HG03575 (cell line): Measurements from ENCODE around the gene DUSP6.
"Not testable (repeated sequence)": the region's sequence is repeated elsewhere in the genome, so short reads cannot be mapped to it uniquely, and the experiment has no call there.

Experiments
- ATAC-seq: cut with Tn5 transposase; IDR thresholded peaks from one replicate; pipeline ENCODE4 v1.9.1; 2021; ENCODE audit not compliant: unreplicated experiment, insufficient number of reproducible peaks, low FRiP score; ENCODE audit errors: extremely low read depth

Gene DUSP6

GRCh38 chr12:89343127-89343526 lies 9.2 kb downstream of the DUSP6 start:
- no peak for ATAC-seq

DNA sequence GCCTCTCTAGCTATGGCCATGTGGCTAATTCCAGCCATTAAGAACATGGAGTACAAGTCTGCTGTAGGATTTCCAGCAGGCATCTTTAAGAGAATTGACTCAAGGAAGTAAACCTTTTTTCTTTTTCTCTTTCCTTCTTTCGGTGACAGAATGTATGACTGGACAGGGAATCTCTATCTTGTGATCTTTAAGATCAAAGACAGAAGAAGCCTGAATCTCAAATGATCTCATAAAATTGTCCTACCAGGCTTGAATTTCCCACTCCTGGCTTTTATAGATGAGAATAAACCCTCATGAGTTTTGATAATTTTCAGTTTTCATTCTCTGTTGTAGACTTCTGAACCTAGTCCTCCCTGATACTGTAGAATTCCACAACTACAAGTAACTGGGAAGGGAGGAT lies 11.4 kb downstream of the DUSP6 start:
- ATAC-seq, result no peak

GRCh38 chr12:89339526-89339925 lies 12.8 kb downstream of the DUSP6 start:
- ATAC-seq, result no peak

DNA sequence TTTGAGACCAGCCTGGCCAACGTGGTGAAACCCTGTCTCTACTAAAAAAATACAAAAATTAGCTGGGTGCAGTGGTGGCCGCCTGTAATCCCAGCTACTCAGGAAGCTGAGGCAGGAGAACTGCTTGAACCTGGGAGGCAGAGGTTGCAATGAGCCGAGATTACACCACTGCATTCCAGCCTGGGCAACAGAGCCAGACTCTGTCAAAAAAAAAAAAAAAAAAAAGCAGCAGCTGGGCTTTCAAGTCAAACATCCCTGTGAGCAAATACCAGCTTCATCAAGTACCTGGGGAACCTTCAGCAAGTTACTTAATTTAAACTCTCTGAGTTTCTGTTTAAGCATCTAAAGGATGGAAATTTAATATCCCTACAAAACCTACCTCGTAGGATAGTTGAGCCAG lies 15.2 kb downstream of the DUSP6 start:
- not testable (repeated sequence) for ATAC-seq

- ATAC-seq, result no peak
Observed at GRCh38 chr12:89335452-89336244, 16.7 kb downstream of the DUSP6 start.

DNA sequence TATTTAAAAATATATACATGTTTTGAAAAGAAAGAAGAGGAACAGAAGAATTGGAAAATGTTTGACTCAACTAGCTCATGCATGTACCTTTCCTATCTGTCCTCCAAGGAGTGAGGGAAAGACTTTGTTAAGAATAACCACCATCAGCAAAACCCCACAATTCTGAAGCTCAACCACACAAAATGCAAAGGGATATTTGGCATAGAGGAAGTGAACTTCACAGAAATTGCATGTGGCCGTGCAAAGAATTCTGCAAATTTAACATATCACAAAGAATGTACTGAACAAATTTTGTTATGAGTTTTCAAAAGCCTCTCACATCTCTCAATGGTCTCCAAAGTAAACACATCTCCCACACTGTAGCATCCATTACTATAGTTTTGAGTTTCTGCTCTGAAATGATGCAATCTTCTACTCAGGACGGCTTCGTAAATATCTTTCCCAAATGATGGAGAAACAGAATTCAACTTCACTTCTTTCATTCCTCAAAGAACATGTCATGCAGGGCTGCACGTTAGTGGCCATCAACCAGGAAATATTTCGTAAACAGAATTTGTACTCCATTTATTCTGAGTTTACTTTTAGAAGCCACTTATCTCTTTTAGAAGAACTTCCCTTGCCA lies 17.6 kb downstream of the DUSP6 start:
- ATAC-seq, result no peak

GRCh38 chr12:89333564-89334252 lies 18.6 kb downstream of the DUSP6 start:
- no peak for ATAC-seq

DNA sequence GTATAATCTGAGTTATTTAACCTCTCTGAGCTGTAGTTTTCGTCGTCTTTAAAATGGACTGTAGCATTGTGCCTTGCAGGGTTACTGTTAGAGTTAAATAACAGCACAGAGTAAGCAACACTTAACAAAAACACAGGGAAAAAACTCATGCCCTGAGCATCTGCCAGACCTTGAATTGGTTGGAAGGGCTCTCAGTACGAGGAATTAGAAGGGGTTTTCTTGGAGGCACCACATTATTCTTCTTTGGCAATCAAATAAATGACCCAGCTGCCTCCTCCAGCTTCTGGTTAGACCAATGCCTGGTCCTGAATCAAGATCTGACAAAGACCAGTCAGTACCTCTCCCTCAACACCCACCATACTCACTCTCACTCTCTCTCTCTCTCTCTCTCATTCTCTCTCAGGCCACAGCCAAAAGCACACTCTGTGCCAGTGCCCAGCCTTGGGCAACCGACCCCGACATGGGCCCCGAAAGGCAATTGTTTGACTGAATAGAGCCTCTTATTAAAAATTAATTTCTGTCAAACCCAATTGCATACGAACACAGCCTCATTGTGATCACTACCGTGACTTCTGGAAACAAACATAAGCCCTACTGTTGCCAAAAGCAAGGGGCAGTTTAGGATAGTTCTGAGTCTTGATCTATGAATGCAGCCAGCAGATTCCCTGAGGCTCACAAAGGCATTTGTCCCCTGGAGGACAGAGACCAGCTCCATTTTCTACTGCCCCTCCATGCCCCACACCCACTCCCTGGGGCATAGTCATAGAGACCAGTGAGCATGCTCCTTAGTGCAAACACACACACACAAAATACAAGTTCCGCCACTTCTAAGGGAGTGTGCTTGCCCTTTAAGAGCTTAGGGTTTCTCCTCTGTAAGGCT lies 23.9 kb downstream of the DUSP6 start:
- ATAC-seq, result no peak

- ATAC-seq, result no peak
Observed at GRCh38 chr12:89327486-89328094, 24.7 kb downstream of the DUSP6 start.

DNA sequence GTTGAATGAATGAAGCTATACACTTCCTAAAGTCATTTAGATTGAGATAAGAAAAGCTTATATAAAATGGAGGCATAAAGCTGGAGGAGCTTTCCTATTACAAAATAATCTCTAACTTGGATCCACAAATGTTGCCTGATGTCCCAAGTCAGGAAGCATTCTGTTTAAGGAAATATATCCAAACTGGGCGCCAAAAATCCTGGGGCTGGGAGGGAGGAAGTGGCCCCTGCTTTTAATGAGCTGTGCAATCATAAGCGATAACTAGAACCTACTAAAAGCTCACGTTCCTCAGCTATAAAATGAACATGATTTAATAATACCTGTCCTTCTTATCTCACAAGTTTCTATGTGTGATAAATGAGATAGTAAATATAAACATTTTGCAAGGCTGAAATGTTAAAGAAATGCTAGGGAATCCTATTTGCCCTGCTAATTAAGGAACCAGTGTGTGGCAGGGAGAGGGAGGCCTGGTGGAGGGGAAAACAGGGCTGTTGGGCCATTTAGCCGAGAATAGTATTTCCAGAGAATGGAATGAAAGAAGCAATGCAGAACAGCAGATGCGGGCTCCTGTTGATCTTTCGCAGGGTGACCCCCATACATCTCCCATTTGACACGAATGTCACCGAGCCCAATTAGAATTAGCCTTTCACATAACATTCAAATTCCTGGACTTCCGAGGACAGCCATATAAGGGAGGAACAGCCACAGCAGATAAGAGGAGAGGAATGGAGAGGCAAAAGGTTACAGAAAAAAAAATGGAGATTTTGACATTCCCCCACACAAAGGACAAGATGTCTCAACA lies 25.9 kb downstream of the DUSP6 start:
- no peak for ATAC-seq

DNA sequence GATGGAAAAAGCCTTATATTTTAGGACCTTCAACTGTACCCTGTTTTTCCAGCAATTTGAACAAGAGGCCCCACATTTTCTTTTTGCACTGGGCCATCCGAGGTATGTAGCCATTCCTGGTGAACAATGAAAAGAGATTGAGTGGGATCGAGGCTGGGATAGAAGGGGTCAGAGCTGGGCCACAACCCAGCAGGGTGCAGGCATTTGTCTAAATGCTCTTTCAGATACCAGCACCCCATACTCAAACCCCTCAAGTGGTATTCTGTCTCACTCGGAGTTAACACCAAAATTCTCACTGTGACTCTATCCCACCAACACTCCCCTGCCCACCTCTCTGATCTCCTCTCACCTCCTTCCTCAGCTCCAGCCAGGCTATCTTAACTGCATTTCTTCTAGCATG lies 26.8 kb downstream of the DUSP6 start:
- ATAC-seq, result no peak

DNA sequence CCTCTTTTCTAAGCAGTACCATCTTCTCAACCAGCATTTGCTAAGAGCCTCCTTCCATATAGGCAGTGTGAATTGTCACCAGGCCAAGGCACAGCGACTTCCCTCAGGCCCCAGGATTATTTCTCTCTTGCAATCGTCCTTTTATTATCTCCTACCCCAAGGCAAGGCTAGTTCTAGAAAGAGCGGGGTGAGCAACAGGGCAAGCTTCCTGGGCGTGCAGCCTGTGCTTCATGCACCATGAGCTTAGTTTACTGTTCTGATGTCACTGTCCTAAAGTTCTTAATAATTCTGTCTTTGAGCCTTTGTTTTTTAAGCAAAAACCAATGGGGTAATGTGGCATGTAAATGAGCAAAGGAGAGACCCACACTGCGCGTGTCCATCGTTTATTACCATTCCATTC lies 27.9 kb downstream of the DUSP6 start:
- no peak for ATAC-seq

DNA sequence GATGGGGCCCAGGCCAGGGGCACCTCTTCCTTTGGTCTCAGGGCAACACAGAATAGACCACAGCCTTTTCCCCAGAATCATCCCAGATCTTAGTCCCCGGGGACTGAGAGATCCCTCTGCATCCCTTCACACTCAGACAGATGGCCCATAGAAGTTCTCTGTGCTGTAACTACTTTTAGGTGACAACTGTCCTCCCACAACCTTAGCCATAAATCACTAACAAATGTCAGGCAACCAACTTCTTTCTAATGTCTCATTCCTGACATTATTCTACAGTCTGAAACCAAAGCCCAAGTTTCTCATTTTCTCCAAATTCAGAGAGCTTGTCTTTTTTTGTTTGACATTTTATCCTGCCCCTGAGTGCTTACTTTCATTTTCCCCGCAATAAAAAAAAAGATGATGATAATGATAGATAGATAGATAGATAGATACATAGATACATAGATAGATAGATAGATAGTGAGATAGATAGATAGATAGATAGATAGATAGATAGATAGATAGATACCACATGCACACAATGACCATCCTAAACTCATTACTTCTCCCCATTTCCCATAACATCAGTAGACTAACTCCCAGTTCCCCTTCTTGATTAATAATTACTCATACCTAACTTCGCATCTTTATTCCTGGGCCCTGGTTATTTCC lies 28.6 kb downstream of the DUSP6 start:
- ATAC-seq, result no peak

- no peak for ATAC-seq
Observed at GRCh38 chr12:89320735-89321134, 31.6 kb downstream of the DUSP6 start.

DNA sequence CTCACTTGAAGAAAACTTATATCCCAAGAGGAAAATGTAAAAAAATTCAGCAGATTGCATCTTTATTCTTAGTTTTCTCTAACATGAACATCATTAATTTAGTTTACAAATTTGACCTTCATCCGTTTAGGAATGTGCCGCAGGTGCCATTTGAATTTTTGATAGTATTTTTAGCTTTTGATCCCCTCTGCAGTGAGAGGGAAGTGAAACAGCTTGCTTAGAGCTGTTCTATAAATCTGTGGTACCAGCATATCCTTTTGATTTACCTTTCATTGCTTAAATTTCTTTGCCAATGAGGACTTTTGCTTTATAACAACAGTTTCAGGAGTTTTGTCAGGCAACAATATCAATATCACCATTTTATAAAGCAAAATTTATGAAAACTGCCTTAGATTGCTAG lies 32.7 kb downstream of the DUSP6 start:
- no peak for ATAC-seq

GRCh38 chr12:89319122-89319521 lies 33.2 kb downstream of the DUSP6 start:
- ATAC-seq, result no peak

- no peak for ATAC-seq
Observed at GRCh38 chr12:89316705-89317139, 35.6 kb downstream of the DUSP6 start.
